B cell (primary cell): ENCODE results near the gene COL11A1.

ENCODE experiments used
- CTCF ChIP-seq: fragments of 200-600 bp; IDR thresholded peaks from one replicate; pipeline ENCODE4 v1.8.0; 2022; ENCODE audit warnings: antibody characterized with exemption, mild to moderate bottlenecking
- EZH2 ChIP-seq: IDR thresholded peaks from 2 replicates; pipeline ENCODE4 v1.6.1; 2012; ENCODE audit warnings: borderline replicate concordance, low read depth, mild to moderate bottlenecking, moderate library complexity, low read length; ENCODE audit not compliant: insufficient read depth, poor library complexity, severe bottlenecking

DNA sequence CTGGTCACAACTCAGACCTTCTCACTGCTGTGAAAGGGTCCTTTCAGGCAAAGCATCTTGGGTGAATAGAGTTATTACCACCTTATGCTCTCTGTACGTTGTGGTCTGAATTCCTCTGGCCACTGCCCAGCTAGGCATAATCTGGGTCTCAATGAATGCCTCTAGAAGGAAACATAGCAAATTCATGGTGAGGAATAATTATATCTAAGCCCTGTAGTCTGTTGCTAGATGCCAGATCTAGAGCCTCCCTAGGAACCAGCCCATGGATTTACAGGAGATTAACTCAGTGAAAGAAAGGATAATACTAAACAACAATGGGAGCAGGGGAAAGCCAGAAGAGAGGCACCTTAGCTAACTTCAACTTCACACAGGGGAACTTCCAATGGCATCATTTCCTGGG lies 2.4 kb upstream of the COL11A1 start:
- TF ChIP-seq CTCF (no peak), EZH2 (no peak)
